ENCODE data around the gene PES1.
"Not testable (repeated sequence)": the region's sequence is repeated elsewhere in the genome, so short reads cannot be mapped to it uniquely, and the experiment has no call there.

The PES1 gene

GRCh38 chr22:30591588-30592359 lies at the start of gene PES1:
TSS of gene PES1 (minus strand) at chr22:30591910. CDS start at chr22:30591833, 77 bp downstream.
- peak; percentile 99 for DNase-seq

- DNase-seq: no peak
Observed at GRCh38 chr22:30640839-30641430, 49.2 kb upstream of the PES1 start.

GRCh38 chr22:30640361-30640760 lies 48.7 kb upstream of the PES1 start:
- no peak for DNase-seq

DNA sequence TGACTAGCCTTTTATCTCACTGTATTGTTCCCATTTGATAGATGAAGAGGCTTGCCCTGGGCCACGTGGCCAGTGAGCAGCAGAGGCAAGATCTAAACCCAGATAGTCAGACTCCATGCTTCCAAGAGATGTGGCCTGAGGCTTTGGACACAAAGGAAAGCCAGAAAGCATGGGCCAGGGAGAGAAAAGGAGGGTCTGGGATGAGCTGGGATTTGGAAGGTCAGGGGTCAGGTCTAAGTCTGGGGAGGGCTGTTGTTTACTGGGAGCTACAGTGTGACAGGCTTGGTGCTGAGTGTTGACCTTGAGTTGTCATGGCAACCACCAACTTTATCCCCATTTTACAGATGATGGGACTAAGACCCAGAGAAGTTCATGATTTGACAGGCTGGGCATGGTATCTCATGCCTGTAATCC lies 46.0 kb upstream of the PES1 start:
- peak; percentile 9 for DNase-seq

- no peak for DNase-seq
Observed at GRCh38 chr22:30636226-30637077, 44.7 kb upstream of the PES1 start.

- peak; percentile 86 for DNase-seq
Observed at GRCh38 chr22:30635273-30636225, 43.8 kb upstream of the PES1 start, which contains the start of gene SLC35E4. TSS of gene SLC35E4 (plus strand) at chr22:30635781. CDS start at chr22:30636451, 670 bp downstream.

DNA sequence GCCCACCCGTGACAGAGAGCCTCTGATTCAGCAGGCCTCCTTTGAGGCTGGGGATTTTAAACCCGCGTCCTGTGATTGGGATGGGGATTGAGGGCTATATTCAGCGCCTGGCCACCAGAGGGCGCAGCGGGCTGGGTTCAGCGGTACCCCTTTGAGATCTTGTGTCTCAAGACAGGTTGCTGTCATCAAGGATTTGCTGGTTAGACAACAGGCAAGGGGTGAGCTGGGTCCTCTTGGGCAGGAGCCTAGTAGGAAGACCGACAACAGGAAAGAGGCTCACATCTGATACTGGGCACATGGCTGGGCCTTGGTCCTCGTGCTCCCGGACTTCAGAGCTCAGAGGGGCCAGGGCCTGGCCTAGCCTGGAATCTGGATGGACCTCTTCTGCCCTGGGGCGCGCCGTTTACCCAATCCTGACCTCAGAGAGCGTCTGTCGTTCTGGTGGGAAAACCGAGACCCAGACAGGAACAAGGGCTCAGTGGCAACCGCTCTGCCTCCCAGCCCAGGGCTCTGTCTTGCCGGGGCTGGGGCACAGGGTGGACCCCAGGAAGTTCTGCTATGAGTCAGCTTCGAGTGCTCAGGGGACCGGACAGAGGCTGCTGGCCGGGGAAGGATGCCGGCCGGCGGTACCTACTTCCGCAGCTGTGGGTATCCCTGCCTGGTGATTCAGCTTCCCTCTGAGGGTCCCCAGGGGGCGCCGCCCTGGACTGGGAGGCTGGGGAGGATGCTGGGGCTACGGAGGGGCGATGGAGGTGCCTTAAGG lies 42.9 kb upstream of the PES1 start:
- DNase-seq: peak; percentile 85

GRCh38 chr22:30631469-30631868 lies 39.8 kb upstream of the PES1 start:
- not testable (repeated sequence) for DNase-seq

DNA sequence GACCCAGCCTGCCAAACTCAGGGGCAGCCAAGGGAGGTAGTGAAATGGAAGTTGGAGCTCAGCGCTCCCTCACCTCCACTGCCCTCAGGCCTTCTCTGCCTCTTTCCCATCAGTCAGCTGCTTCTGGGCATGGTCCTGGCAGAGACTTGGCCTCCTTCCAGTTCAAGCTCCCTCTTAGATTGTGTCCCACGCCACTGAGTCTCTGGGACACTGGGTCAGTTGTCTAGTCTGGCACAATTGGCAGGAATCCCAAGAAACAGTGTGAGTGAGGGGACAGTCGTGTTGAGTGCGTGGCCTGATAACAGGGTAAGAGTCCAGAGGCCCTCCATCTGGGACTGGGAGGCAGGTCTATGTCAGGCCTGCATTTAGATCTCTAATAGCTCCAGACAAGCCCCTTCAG lies 36.8 kb upstream of the PES1 start:
- DNase-seq: no peak

DNA sequence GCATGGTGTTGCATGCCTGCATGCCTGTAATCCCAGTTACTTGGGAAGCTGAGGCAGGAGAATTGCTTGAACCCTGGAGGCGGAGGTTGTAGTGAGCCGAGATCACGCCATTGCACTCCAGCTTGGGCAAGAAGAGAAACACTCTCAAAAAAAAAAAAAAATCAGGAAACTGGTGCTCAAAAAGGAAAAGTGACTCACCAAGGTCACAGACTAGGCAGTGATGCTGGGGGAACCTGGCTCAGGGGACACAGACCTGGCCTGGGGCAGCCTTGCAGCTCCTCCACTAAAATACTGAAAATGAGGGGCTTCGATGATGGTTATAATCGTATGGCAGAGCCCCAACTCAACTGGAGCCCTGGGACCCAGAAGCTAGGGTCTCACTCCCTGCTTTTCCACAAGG lies 35.8 kb upstream of the PES1 start:
- no peak for DNase-seq

- DNase-seq: no peak
Observed at GRCh38 chr22:30626413-30626812, 34.7 kb upstream of the PES1 start.

- not testable (repeated sequence) for DNase-seq
Observed at GRCh38 chr22:30619909-30620308, 28.2 kb upstream of the PES1 start.

GRCh38 chr22:30617819-30618218 lies 26.1 kb upstream of the PES1 start:
- DNase-seq: no peak

GRCh38 chr22:30615543-30615954 lies 23.8 kb upstream of the PES1 start:
- DNase-seq: no peak

- no peak for DNase-seq
Observed at GRCh38 chr22:30614879-30615278, 23.2 kb upstream of the PES1 start.

GRCh38 chr22:30614268-30614667 lies 22.6 kb upstream of the PES1 start:
- no peak for DNase-seq

DNA sequence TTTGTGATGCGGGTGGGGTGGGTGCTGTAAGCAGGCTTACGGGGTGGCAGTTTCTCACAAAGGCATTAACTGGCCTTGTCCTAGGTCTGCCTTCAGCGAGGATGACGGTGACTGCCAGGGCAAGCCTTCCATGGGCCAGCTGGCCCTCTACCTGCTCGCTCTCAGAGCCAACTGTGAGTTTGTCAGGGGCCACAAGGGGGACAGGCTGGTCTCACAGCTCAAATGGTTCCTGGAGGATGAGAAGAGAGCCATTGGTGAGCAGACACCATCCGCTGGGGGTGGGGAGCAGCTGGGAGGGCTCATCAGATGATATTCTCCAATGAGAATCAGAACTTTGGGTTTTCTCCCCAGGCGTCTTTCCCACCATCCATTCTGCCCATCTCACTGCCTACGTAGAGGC lies 21.1 kb upstream of the PES1 start:
- no peak for DNase-seq

DNA sequence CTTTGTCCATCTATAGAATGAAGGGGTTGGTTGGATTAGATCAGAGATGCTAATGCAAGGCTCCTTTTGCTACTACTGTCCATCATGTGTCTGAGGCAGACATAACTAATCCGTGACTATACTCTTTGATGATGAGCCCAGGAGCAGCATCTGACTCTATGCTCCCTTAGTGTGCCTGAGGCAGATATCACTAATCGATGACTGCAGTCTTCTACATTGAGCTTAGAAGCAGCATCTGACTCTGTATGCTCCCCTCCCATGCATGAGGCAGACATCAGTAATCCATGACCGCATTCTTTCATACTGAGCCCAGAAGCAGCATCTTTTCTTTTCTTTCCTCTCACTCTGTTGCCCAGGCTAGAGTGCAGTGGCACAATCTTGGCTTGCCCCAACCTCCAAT lies 19.5 kb upstream of the PES1 start:
- DNase-seq: no peak

DNA sequence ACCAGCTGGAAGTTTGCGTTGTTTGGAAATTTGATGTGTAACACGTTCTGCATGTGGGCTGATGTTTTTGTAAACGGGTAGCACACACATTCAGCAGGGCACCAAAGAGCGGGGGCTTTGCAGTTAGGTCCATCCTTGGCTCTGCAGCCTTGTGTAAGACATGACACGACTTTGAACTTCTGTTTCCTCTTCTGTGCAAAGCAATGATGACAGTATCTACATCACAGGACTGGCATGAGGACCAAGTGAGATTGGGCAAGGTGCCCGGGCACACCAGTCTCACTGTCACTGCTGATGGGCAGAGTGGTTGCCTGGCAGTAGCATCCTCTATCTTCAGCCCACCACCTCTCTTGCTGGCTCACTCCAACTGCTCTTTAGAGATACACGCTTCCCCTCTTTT lies 18.6 kb upstream of the PES1 start:
- DNase-seq: no peak

DNA sequence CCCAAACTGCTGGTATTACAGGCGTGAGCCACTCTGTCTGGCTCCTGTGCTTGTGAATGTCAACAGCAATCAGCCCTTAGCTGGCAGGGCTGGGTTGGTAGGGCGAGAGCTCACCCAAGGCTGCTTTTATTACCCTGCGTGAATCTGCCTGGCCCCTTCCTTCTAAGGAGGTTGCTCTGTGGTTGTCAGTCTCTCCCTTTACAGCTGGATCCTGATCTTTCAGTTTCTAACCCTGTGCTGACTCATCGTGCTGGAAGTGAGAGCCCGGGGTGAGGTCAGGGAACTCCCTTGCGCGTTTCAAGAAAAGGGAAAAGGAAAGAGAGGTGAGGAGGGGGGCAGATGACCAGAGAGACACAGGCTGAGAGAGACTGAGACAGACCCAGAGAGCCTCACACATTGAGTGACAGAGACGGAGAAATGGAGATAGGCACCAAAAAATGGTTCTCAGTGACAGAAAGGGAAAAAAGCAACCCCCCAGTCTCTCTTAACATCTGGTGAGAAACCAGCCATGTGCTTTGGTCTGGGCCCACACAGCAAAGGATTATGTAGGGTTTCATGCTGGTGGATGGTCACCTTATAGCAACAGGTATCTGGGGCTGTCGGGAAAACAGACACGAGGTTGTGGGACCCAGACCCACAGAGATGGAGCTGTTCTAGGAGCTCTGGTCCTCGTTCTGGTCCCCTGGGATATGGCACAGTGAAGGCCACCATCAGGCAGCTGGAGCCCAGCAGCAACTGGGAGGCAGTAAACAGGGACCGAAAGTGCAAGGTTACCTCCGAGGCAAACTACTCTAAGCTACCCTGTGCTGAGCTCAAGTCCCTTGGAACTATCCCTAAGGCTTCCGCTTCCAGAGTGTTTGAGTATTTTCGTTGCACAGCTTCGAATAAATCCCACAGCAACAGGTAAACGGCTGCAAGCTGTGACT lies 17.8 kb upstream of the PES1 start:
- DNase-seq: peak; percentile 80

All from hematopoietic multipotent progenitor cell treated with erythropoietin and hydrocortisone succinate and interleukin-3 and kit ligand, for 8 days (in vitro differentiated cells).